ENCODE results near the gene SCAI.

DNA sequence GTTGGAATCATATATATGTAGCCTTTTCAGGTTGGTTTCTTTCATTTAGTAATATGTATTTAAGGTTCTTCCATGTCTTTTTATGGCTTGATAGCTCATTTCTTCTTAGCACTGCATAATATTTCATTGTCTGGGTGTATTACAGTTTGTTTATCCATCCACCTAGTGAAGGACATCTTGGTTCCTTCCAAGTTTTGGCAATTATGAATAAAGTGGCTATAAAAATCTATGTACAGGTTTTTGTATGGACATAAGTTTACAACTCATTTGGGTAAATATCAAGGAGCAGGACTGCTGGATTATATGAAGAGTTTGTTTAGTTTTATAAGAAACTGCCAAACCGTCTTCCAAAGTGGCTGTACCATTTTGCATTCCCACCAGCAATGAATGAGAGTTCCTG is 34.6 kb upstream of the SCAI start:
- TF ChIP-seq, protein P1, sequence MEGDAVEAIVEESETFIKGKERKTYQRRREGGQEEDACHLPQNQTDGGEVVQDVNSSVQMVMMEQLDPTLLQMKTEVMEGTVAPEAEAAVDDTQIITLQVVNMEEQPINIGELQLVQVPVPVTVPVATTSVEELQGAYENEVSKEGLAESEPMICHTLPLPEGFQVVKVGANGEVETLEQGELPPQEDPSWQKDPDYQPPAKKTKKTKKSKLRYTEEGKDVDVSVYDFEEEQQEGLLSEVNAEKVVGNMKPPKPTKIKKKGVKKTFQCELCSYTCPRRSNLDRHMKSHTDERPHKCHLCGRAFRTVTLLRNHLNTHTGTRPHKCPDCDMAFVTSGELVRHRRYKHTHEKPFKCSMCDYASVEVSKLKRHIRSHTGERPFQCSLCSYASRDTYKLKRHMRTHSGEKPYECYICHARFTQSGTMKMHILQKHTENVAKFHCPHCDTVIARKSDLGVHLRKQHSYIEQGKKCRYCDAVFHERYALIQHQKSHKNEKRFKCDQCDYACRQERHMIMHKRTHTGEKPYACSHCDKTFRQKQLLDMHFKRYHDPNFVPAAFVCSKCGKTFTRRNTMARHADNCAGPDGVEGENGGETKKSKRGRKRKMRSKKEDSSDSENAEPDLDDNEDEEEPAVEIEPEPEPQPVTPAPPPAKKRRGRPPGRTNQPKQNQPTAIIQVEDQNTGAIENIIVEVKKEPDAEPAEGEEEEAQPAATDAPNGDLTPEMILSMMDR (IDR thresholded peaks at IDR 0.05; ENCODE audit: insufficient read depth, low read length, poor library complexity, severe bottlenecking): no peak
- no peak for TF ChIP-seq EZH2phosphoT487 (conservative IDR thresholded peaks at IDR 0.05; ENCODE audit: low read length)

Measured in SU-DHL-6 (cell line).